ENCODE data around the gene SLC17A7. TPM values are rescaled to one million over a fixed set of nuclear protein-coding genes. Genes with fewer than 3 reads are reported as not detected.

SLC17A7 gene
- total and polyA plus RNA-seq, 9 of the 15 experiments (the other 6 are each of a cell fraction or from before 2014, with no cell fraction given): 1.1 to 15.7 (median 2.4) TPM

GRCh38 chr19:49489601-49490167, 48.4 kb upstream of the SLC17A7 start (continued):
- TF ChIP-seq ZNF398 (CRISPR knock-in tag; IDR thresholded peaks at IDR 0.05) (no peak), ILF3 (IDR thresholded peaks at IDR 0.05; ENCODE audit: borderline replicate concordance) (no peak), ZNF740 (CRISPR knock-in tag; IDR thresholded peaks at IDR 0.05) (peak; percentile 63; the same call in 1 of the 2 replicates), ZNF740 (tag; IDR thresholded peaks at IDR 0.05) (no peak), ELF4 (CRISPR knock-in tag; IDR thresholded peaks at IDR 0.05) (no peak), RAD21 (CRISPR knock-in tag; conservative IDR thresholded peaks at IDR 0.05 in 1 of 2, IDR thresholded peaks at IDR 0.05 in 1 of 2) (peak in 1 of 2 experiments; percentile 12; a peak in 2 of 4 replicates), ZNF766 (CRISPR knock-in tag; conservative IDR thresholded peaks at IDR 0.05) (no peak), HNRNPUL1 (IDR thresholded peaks at IDR 0.05; ENCODE audit: low read length) (0 out of 2 replicates have a peak, but pooled peaks have one; percentile 31), RBM39 (optimal IDR thresholded peaks at IDR 0.05; ENCODE audit: low read depth, low read length) (peak; percentile 88), FOXA3 (CRISPR knock-in tag; conservative IDR thresholded peaks at IDR 0.05 in 1 of 2, IDR thresholded peaks at IDR 0.05 in 1 of 2) (no peak), HMGXB4 (CRISPR knock-in tag; IDR thresholded peaks at IDR 0.05) (peak; percentile 83; the same call in 1 of the 2 replicates), ZNF274 (IDR thresholded peaks at IDR 0.05; ENCODE audit: borderline replicate concordance, low read depth, low read length) (no peak), ZNF584 (CRISPR knock-in tag; IDR thresholded peaks at IDR 0.05; ENCODE audit: low read depth) (no peak)
